Mesothelial cell of epicardium (in vitro differentiated cells): ENCODE results near the gene TRPV3. TPM values are rescaled to one million over a fixed set of nuclear protein-coding genes. Genes with fewer than 3 reads are reported as not detected.

Source experiments
- DNase-seq, 2 experiments: peaks; one replicate each; pipeline ENCODE4 v3.0.0; 2021; ENCODE audit warnings: low spot score in 2 of 2; ENCODE audit not compliant: unreplicated experiment in 2 of 2
- H3K27ac Mint-ChIP-seq: 2 replicates; pipeline ENCODE4 v1.8.0; 2021; ENCODE audit warnings: mixed read lengths
- H3K27me3 Mint-ChIP-seq: 2 replicates; pipeline ENCODE4 v1.8.0; 2021; ENCODE audit warnings: low read depth, mixed read lengths
- H3K36me3 Mint-ChIP-seq: 2 replicates; pipeline ENCODE4 v1.8.0; 2021; ENCODE audit warnings: mixed read lengths
- H3K4me1 Mint-ChIP-seq: 2 replicates; pipeline ENCODE4 v1.8.0; 2021; ENCODE audit warnings: mixed read lengths
- H3K4me3 Mint-ChIP-seq: 2 replicates; pipeline ENCODE4 v1.8.0; 2021; ENCODE audit warnings: mild to moderate bottlenecking, moderate library complexity, mixed read lengths
- H3K9me3 Mint-ChIP-seq: 2 replicates; pipeline ENCODE4 v1.8.0; 2021; ENCODE audit warnings: mixed read lengths
- total RNA-seq: library from RNA; stranded (reverse); gene quantifications from 3 replicates; pipeline ENCODE4 v1.2.1, GENCODE V29; 2021
- TF ChIP-seq, protein P1 (sequence below): fragments of 200-600 bp; sonication (generic); IDR thresholded peaks from one replicate; pipeline ENCODE4 v1.5.0; 2021; ENCODE audit warnings: antibody characterized with exemption; ENCODE audit not compliant: unreplicated experiment

TRPV3 gene
- total RNA-seq, 1 donor from 2014 or later = 3.6 TPM

GRCh38 chr17:3507071-3507470 lies 50.5 kb downstream of the TRPV3 start:
- H3K4me3 Mint-ChIP-seq = no peak overlapping the region
- no peak for DNase-seq

GRCh38 chr17:3506054-3506453 lies 51.6 kb downstream of the TRPV3 start:
- Mint-ChIP-seq H3K9me3 (peaks cover 12% of the 10 kb centered on the region), H3K4me1 (no peaks in the 10 kb centered on the region), H3K36me3 (no peaks in the 10 kb centered on the region), H3K27ac (no peak overlapping the region), H3K27me3 (peaks cover 3% of the 10 kb centered on the region), H3K4me3 (no peak overlapping the region)
- TF ChIP-seq, protein P1, sequence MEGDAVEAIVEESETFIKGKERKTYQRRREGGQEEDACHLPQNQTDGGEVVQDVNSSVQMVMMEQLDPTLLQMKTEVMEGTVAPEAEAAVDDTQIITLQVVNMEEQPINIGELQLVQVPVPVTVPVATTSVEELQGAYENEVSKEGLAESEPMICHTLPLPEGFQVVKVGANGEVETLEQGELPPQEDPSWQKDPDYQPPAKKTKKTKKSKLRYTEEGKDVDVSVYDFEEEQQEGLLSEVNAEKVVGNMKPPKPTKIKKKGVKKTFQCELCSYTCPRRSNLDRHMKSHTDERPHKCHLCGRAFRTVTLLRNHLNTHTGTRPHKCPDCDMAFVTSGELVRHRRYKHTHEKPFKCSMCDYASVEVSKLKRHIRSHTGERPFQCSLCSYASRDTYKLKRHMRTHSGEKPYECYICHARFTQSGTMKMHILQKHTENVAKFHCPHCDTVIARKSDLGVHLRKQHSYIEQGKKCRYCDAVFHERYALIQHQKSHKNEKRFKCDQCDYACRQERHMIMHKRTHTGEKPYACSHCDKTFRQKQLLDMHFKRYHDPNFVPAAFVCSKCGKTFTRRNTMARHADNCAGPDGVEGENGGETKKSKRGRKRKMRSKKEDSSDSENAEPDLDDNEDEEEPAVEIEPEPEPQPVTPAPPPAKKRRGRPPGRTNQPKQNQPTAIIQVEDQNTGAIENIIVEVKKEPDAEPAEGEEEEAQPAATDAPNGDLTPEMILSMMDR = no peak
- no peak for DNase-seq

More at GRCh38 chr17:3507071-3507470, 50.5 kb downstream of the TRPV3 start:
- Mint-ChIP-seq H3K4me1 (no peaks in the 10 kb centered on the region), H3K27ac (no peak overlapping the region), H3K27me3 (peaks cover 3% of the 10 kb centered on the region), H3K36me3 (no peaks in the 10 kb centered on the region), H3K9me3 (peaks cover 8% of the 10 kb centered on the region)
- TF ChIP-seq, protein P1 = no peak

DNA sequence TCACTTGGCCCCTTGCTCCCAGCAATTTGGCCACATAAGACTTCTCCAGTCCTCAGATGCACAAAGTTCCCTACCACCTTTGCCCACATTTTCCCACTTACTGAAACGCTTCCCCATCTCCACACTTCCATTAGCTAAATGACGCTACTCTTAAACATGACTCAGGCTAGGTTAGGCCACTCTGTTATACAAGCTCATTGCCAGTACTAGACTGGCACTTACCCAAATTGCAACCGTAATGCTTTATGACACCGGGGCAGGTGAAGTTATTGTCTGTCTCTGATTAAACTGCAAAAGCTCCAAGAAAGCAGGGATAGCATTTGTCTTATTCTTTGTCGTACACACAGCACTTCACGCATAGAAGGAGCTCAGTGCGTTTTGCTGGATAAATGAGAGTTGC lies 52.6 kb downstream of the TRPV3 start:
- Mint-ChIP-seq H3K27me3 (peaks cover 3% of the 10 kb centered on the region), H3K4me1 (no peaks in the 10 kb centered on the region), H3K9me3 (peaks cover 16% of the 10 kb centered on the region), H3K36me3 (no peaks in the 10 kb centered on the region), H3K4me3 (no peak overlapping the region), H3K27ac (no peak overlapping the region)
- TF ChIP-seq, protein P1 = no peak
- DNase-seq = no peak

DNA sequence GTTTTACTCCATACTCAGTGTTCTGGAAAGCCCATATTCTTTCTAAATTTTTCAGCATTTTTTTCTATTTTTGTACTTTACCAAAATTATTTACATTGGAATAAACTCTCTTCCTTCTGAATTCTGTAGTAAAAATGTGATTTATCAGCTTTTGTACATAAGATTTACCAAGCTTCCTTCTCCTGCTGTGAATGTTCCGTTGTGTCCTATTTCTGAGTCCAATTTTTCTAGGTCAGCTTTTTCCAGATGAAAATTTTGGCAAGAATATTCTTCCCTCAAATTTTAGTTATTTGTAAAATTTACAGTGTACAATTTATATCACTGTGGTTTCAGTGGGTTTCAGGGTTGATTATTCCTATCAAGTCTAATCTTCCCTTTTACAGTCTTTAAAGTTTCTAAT lies 54.3 kb downstream of the TRPV3 start:
- TF ChIP-seq, protein P1 = no peak
- Mint-ChIP-seq H3K27me3 (peaks cover 3% of the 10 kb centered on the region), H3K4me3 (no peak overlapping the region), H3K36me3 (no peaks in the 10 kb centered on the region), H3K4me1 (no peaks in the 10 kb centered on the region), H3K27ac (no peak overlapping the region), H3K9me3 (peaks cover 8% of the 10 kb centered on the region)
- DNase-seq = no peak

- H3K4me1 Mint-ChIP-seq = no peaks in the 10 kb centered on the region
- no peaks in the 10 kb centered on the region for H3K36me3 Mint-ChIP-seq
- TF ChIP-seq, protein P1 = no peak
- no peak for DNase-seq
- H3K27me3 Mint-ChIP-seq = peaks cover 3% of the 10 kb centered on the region
- peaks cover 8% of the 10 kb centered on the region for H3K9me3 Mint-ChIP-seq
- no peak overlapping the region for H3K27ac Mint-ChIP-seq
- no peak overlapping the region for H3K4me3 Mint-ChIP-seq
These were observed 55.1 kb downstream of the TRPV3 start for GRCh38 chr17:3502466-3502865.

- peaks cover 8% of the 10 kb centered on the region for H3K9me3 Mint-ChIP-seq
- H3K4me1 Mint-ChIP-seq = no peaks in the 10 kb centered on the region
- no peak for DNase-seq
- H3K36me3 Mint-ChIP-seq = no peaks in the 10 kb centered on the region
- H3K27ac Mint-ChIP-seq = no peak overlapping the region
- H3K4me3 Mint-ChIP-seq = no peak overlapping the region
- TF ChIP-seq, protein P1 = no peak
- H3K27me3 Mint-ChIP-seq = peaks cover 3% of the 10 kb centered on the region
These were observed 56.3 kb downstream of the TRPV3 start for GRCh38 chr17:3501344-3501743.
